IMR-90 (cell line): ENCODE measurements around the gene PLCH2. TPM values are rescaled to one million over a fixed set of nuclear protein-coding genes. Genes with fewer than 3 reads are reported as not detected.

Experiments used
- ATAC-seq: fragments of 200-7000 bp; cut with Tn5 transposase; 2 replicates; pipeline ENCODE4 v1.9.1; 2020; ENCODE audit warnings: low read depth, mild to moderate bottlenecking, moderate library complexity
- BruUV-seq: library from RNA; stranded (reverse); fragments of 400-500 nt; replicated peaks from 2 replicates; lab custom pipeline; 2021; lab: Mats Ljungman, UMichigan
- CTCF ChIA-PET: fragments of 300-600 bp; formaldehyde crosslinking; extraction: SDS; loops from one replicate; lab custom pipeline; 2021; ENCODE audit warnings: antibody characterized with exemption; lab: Yijun Ruan, JAX
- POLR2A ChIA-PET: fragments of 300-600 bp; sonication (Branson Sonifier 250); formaldehyde crosslinking; loops from one replicate; lab custom pipeline; 2022; ENCODE audit warnings: antibody characterized with exemption; ENCODE audit not compliant: unreplicated experiment; lab: Charles Lee
- DNase-seq: peaks from one replicate; pipeline ENCODE4 v3.0.0; 2013
- H2AFZ ChIP-seq: replicated peaks from 2 replicates; pipeline ENCODE3; 2013; ENCODE audit warnings: low read length, mild to moderate bottlenecking; ENCODE audit not compliant: poor library complexity
- H2AK5ac ChIP-seq: 2 replicates; pipeline ENCODE4 v1.6.1; 2013; ENCODE audit warnings: low read depth, low read length, inconsistent platforms
- H2AK9ac ChIP-seq: replicated peaks from 2 replicates; pipeline ENCODE3; 2013; ENCODE audit warnings: mild to moderate bottlenecking, low read depth, low read length, moderate library complexity; ENCODE audit not compliant: poor library complexity
- H2BK120ac ChIP-seq: 2 replicates; pipeline ENCODE4 v1.6.1; 2013; ENCODE audit warnings: low read depth, low read length, inconsistent platforms
- H2BK15ac ChIP-seq: 3 replicates; pipeline ENCODE4 v1.6.1; 2013; ENCODE audit warnings: low read depth, low read length, inconsistent platforms
- H2BK20ac ChIP-seq: 2 replicates; pipeline ENCODE4 v1.6.1; 2013; ENCODE audit warnings: low read depth, mild to moderate bottlenecking, inconsistent platforms, low read length, moderate library complexity
- H2BK5ac ChIP-seq: 2 replicates; pipeline ENCODE4 v1.6.1; 2013; ENCODE audit warnings: mild to moderate bottlenecking, low read depth, low read length, inconsistent platforms; ENCODE audit not compliant: poor library complexity, severe bottlenecking
- H3K14ac ChIP-seq: replicated peaks from 2 replicates; pipeline ENCODE4 v1.6.1; 2013; ENCODE audit warnings: low read depth, low read length, inconsistent platforms
- H3K18ac ChIP-seq: 2 replicates; pipeline ENCODE4 v1.6.1; 2013; ENCODE audit warnings: low read depth, low read length, control low read depth
- H3K23ac ChIP-seq: 2 replicates; pipeline ENCODE4 v1.6.1; 2013; ENCODE audit warnings: low read depth, low read length, inconsistent platforms
- H3K27ac ChIP-seq: 2 replicates; pipeline ENCODE4 v1.5.1; 2013; ENCODE audit warnings: mild to moderate bottlenecking, control low read depth, low read length; ENCODE audit not compliant: insufficient read depth
- H3K27me3 ChIP-seq: 2 replicates; pipeline ENCODE4 v1.6.1; 2013; ENCODE audit warnings: low read length; ENCODE audit not compliant: control insufficient read depth, insufficient read depth
- H3K36me3 ChIP-seq: 2 replicates; pipeline ENCODE4 v1.6.1; 2013; ENCODE audit warnings: low read length, mixed read lengths; ENCODE audit not compliant: control insufficient read depth, insufficient read depth
- H3K4ac ChIP-seq: 2 replicates; pipeline ENCODE4 v1.6.1; 2013; ENCODE audit warnings: low read depth, low read length, inconsistent platforms
- H3K4me1 ChIP-seq: 2 replicates; pipeline ENCODE4 v1.6.1; 2013; ENCODE audit warnings: low read length, mixed read lengths; ENCODE audit not compliant: control insufficient read depth, insufficient read depth
- H3K4me2 ChIP-seq: 2 replicates; pipeline ENCODE4 v1.6.1; 2013; ENCODE audit warnings: low read depth, mild to moderate bottlenecking, control low read depth, low read length, moderate library complexity
- H3K4me3 ChIP-seq: 2 replicates; pipeline ENCODE4 v1.5.1; 2013; ENCODE audit warnings: low read depth, mild to moderate bottlenecking, control low read depth, low read length, moderate library complexity; ENCODE audit not compliant: insufficient read depth
- H3K56ac ChIP-seq: 2 replicates; pipeline ENCODE4 v1.6.1; 2013; ENCODE audit warnings: low read length, inconsistent platforms; ENCODE audit not compliant: insufficient read depth; ENCODE audit errors: extremely low read depth
- H3K79me1 ChIP-seq, 2 experiments: 2 replicates each; pipeline ENCODE4 v1.6.1; 2013; ENCODE audit warnings: low read length in 2 of 2, inconsistent platforms in 1 of 2, low read depth in 1 of 2
- H3K9ac ChIP-seq: 2 replicates; pipeline ENCODE4 v1.6.1; 2013; ENCODE audit warnings: low read depth, low read length, control low read depth
- H3K9me1 ChIP-seq: 2 replicates; pipeline ENCODE4 v1.6.1; 2013; ENCODE audit warnings: low read length, inconsistent platforms; ENCODE audit not compliant: insufficient read depth
- H3K9me3 ChIP-seq: 2 replicates; pipeline ENCODE4 v1.6.1; 2013; ENCODE audit warnings: low read length; ENCODE audit not compliant: control insufficient read depth, insufficient read depth
- H4K20me1 ChIP-seq: 2 replicates; pipeline ENCODE4 v1.6.1; 2013; ENCODE audit warnings: low read length, inconsistent platforms; ENCODE audit not compliant: insufficient read depth
- H4K5ac ChIP-seq: 2 replicates; pipeline ENCODE4 v1.6.1; 2013; ENCODE audit warnings: mild to moderate bottlenecking, low read depth, low read length, control low read depth
- H4K8ac ChIP-seq, 2 experiments: 2 replicates each; pipeline ENCODE4 v1.6.1; 2013; ENCODE audit warnings: low read depth in 2 of 2, low read length in 2 of 2, control low read depth in 1 of 2, inconsistent platforms in 1 of 2
- H4K91ac ChIP-seq: 2 replicates; pipeline ENCODE4 v1.6.1; 2013; ENCODE audit warnings: low read depth, low read length, inconsistent platforms; ENCODE audit not compliant: insufficient read depth
- BHLHE40 ChIP-seq: fragments of 150-350 bp; IDR thresholded peaks from 2 replicates; pipeline ENCODE4 v1.6.1; 2016; ENCODE audit warnings: mild to moderate bottlenecking, low read depth, low read length
- CEBPB ChIP-seq: IDR thresholded peaks from 2 replicates; pipeline ENCODE4 v1.6.1; 2012; ENCODE audit warnings: low read depth, low read length, improper control_type of control experiment
- CHD1 ChIP-seq: IDR thresholded peaks from 2 replicates; pipeline ENCODE4 v1.6.1; 2012; ENCODE audit warnings: low read depth, low read length, improper control_type of control experiment
- CTCF ChIP-seq: conservative IDR thresholded peaks from 2 replicates; pipeline ENCODE4 v1.5.1; 2012; ENCODE audit warnings: mild to moderate bottlenecking, low read depth, low read length, improper control_type of control experiment
- ELK1 ChIP-seq: fragments of 150-350 bp; IDR thresholded peaks from 2 replicates; pipeline ENCODE4 v1.6.1; 2016; ENCODE audit warnings: low read depth, mild to moderate bottlenecking, low read length, moderate library complexity, borderline replicate concordance
- FOS ChIP-seq: fragments of 150-350 bp; IDR thresholded peaks from 2 replicates; pipeline ENCODE4 v1.6.1; 2016; ENCODE audit warnings: low read depth, low read length
- MAFK ChIP-seq: IDR thresholded peaks from 2 replicates; pipeline ENCODE4 v1.6.1; 2012; ENCODE audit warnings: low read depth, low read length, improper control_type of control experiment
- MAZ ChIP-seq: IDR thresholded peaks from 2 replicates; pipeline ENCODE4 v1.6.1; 2012; ENCODE audit warnings: low read depth, mild to moderate bottlenecking, low read length, improper control_type of control experiment, moderate library complexity, borderline replicate concordance
- MXI1 ChIP-seq: IDR thresholded peaks from 2 replicates; pipeline ENCODE4 v1.6.1; 2012; ENCODE audit warnings: low read depth, mild to moderate bottlenecking, low read length, moderate library complexity, borderline replicate concordance
- NFE2L2 ChIP-seq: fragments of 150-350 bp; IDR thresholded peaks from 2 replicates; pipeline ENCODE4 v1.6.1; 2016; ENCODE audit warnings: low read depth, mild to moderate bottlenecking, low read length
- POLR2A ChIP-seq: IDR thresholded peaks from 2 replicates; pipeline ENCODE4 v1.6.1; 2012; ENCODE audit warnings: mild to moderate bottlenecking, low read depth, low read length
- RAD21 ChIP-seq: IDR thresholded peaks from 2 replicates; pipeline ENCODE4 v1.6.1; 2012; ENCODE audit warnings: low read length, improper control_type of control experiment
- RCOR1 ChIP-seq: IDR thresholded peaks from 2 replicates; pipeline ENCODE4 v1.6.1; 2012; ENCODE audit warnings: mild to moderate bottlenecking, low read length, improper control_type of control experiment; ENCODE audit not compliant: insufficient replicate concordance
- RFX5 ChIP-seq: IDR thresholded peaks from 2 replicates; pipeline ENCODE4 v1.8.0; 2012; ENCODE audit warnings: low read depth, mild to moderate bottlenecking, low read length, moderate library complexity
- SMC3 ChIP-seq: fragments of 150-350 bp; IDR thresholded peaks from 2 replicates; pipeline ENCODE4 v1.6.1; 2016; ENCODE audit warnings: low read depth, mild to moderate bottlenecking, antibody characterized with exemption, low read length, moderate library complexity
- WGBS, 2 experiments: methylation state at CpG; one replicate each; pipeline versions ENCODE4 v1.1.5 to v1.1.7; 2013; ENCODE audit warnings: missing lambda C conversion rate in 2 of 2; ENCODE audit not compliant: insufficient read length in 1 of 2; ENCODE audit errors: extremely low coverage in 2 of 2; 5-methylcytosine and 5-hydroxymethylcytosine counted together
- dilution Hi-C: fragments of 300-500 bp; cut with HindIII; formaldehyde crosslinking; loops from one replicate; pipeline ENCODE4 v1.14.3; 2018; ENCODE audit warnings: low sequenced_read_pairs; ENCODE audit not compliant: unreplicated experiment
- in situ Hi-C: fragments of 300-500 bp; cut with MboI; formaldehyde crosslinking; loops from 3 replicates; pipeline ENCODE4 v1.14.3; 2019; ENCODE audit warnings: low sequenced_read_pairs, inconsistent platforms, mixed read lengths
- intact Hi-C: fragments of 100-400 bp; cut with micrococcal nuclease; formaldehyde crosslinking; loops from 2 replicates; pipeline ENCODE4 v1.10.0; 2022
- polyA plus RNA-seq, 3 experiments: library from polyadenylated mRNA; depleted of rRNA; stranded (reverse); fragments of >200 nt; gene quantifications; 2 replicates each; pipeline ENCODE4 v1.2.3, GENCODE V29; 2012; ENCODE audit warnings: low replicate concordance in 1 of 3
- total RNA-seq: library from RNA; depleted of rRNA; stranded (reverse); fragments of >200 nt; gene quantifications from 2 replicates; pipeline ENCODE4 v1.2.3, GENCODE V29; 2012
- TF ChIP-seq, protein P1 (sequence below): fragments of 150-350 bp; IDR thresholded peaks from 2 replicates; pipeline ENCODE4 v1.6.1; 2017; ENCODE audit warnings: mild to moderate bottlenecking, antibody characterized with exemption, low read length, low read depth

Gene PLCH2
- total and polyA plus RNA-seq, 2 of the 4 experiments (the other 2 are of a cell fraction) = 0.18 to 1.9 TPM

DNA sequence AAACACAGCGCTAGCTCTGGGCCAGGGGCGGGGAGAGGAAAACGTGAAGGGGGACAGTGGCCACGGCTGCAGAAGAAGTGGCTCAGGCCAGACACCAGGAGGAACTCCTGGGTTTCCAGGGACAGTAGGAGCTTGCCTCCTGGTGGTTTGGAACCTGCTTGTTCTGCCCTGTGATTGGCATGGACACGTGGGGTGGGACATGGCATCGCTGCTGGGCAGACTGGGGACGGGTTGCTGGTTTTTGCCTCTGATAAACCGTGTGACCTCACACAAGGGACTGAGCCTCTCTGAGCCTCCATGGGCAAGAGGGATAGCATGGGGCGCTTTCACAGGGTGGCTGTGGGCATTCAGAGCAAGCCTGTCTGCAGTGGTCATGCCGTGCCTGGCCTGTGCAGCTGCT lies 7.5 kb upstream of the PLCH2 start:
- Histone ChIP-seq H3K18ac (no peak overlapping the region), H4K91ac (no peak overlapping the region), H4K20me1 (no peaks in the 10 kb centered on the region), H2BK120ac (no peak overlapping the region), H2AK5ac (no peak overlapping the region), H4K5ac (no peak overlapping the region), H2BK5ac (no peak overlapping the region), H3K9me1 (no peaks in the 10 kb centered on the region), H3K27ac (no peak overlapping the region), H3K27me3 (peaks cover 52% of the 10 kb centered on the region), H3K36me3 (no peaks in the 10 kb centered on the region), H2BK20ac (no peak overlapping the region), H3K56ac (no peak overlapping the region), H3K9me3 (no peaks in the 10 kb centered on the region), H3K14ac (no peak overlapping the region), H3K9ac (no peak overlapping the region), H4K8ac (no peak overlapping the region), H3K4ac (no peak overlapping the region), H3K4me3 (no peak overlapping the region), H3K79me1 (no peaks in the 10 kb centered on the region), H3K4me1 (no peaks in the 10 kb centered on the region), H3K23ac (no peak overlapping the region), H3K4me2 (no peak overlapping the region), H2AK9ac (no peak overlapping the region), H2AFZ (no peak overlapping the region), H2BK15ac (no peak overlapping the region)
- ChIA-PET CTCF (no interaction called here), POLR2A (no interaction called here)
- intact Hi-C loops = no loop called here
- no peak for ATAC-seq
- TF ChIP-seq RCOR1 (no peak), MAZ (no peak), ELK1 (no peak), FOS (no peak), CEBPB (no peak), SMC3 (no peak), CHD1 (no peak), BHLHE40 (no peak), RAD21 (no peak), NFE2L2 (no peak), MXI1 (no peak), CTCF (no peak), RFX5 (no peak), MAFK (no peak), POLR2A (no peak)
- TF ChIP-seq, protein P1, sequence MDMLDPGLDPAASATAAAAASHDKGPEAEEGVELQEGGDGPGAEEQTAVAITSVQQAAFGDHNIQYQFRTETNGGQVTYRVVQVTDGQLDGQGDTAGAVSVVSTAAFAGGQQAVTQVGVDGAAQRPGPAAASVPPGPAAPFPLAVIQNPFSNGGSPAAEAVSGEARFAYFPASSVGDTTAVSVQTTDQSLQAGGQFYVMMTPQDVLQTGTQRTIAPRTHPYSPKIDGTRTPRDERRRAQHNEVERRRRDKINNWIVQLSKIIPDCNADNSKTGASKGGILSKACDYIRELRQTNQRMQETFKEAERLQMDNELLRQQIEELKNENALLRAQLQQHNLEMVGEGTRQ = no peak
- dilution Hi-C loops = no loop called here
- WGBS, 2 experiments = 51% methylated on average over 5 of the region's 10 CpGs; no CpG with 5 or more reads in 1 of the 2 experiments
- in situ Hi-C loops = no loop called here
- no TSS peak for BruUV-seq
- DNase-seq = no peak
